ENCODE measurements around the gene GAS2. TPM values are rescaled to one million over a fixed set of nuclear protein-coding genes. Genes with fewer than 3 reads are reported as not detected.

The GAS2 gene
- polyA plus RNA-seq, 2 of the 4 experiments (the other 2 are of a cell fraction) = 0.84 to 1.0 TPM

DNA sequence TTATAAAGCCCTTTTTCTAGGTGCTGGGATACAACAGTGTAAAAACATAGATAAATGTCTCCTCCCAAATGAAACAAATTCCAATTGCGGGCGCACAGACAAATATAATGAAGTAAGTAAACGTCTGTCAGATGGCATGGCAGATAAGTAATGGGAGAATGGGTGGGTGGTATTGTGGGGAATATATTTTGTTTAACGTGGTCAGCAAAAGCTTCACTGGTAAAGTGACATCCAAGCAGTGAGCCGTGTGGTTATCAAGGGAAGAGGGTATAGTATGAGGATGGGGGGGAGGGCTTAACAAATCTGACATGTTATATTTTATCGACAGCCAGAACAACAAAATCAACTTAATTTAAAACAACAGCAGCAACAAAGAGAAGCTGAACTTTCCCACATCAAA, 162.0 kb downstream of the GAS2 start:
- DNase-seq (ENCODE audit: low read depth in 1 of 2, low spot score in 1 of 2) (no peak), FAIRE-seq (no peak), ATAC-seq (no peak)
- Histone ChIP-seq H3K4me3 (peak overlapping the region; percentile 80), H3K27ac (no peak overlapping the region), H3K4me2 (peak overlapping the region; percentile 69), H3K9me3 (no peaks in the 10 kb centered on the region), H3K4me1 (peaks cover 6% of the 10 kb centered on the region; the same call in 1 of the 3 replicates)
- 75% methylated on average over 6 of the region's 6 CpGs for WGBS (ENCODE audit: missing lambda C conversion rate)
- ChIA-PET CTCF (interaction anchor here (1.6 to 1.9 kb wide), 2 partner anchors 27 to 41 kb away, joined by 6 to 14 read pairs; no protein-coding TSS in a partner anchor), POLR2A (no interaction called here)
- TF ChIP-seq ZFP36 (IDR thresholded peaks at IDR 0.05; ENCODE audit: borderline replicate concordance, partially characterized antibody) = no peak
- no peak for TF ChIP-seq HOXB13 (CRISPR knock-in tag; IDR thresholded peaks at IDR 0.05; ENCODE audit: low read depth)
- no peak for TF ChIP-seq RAD21 (conservative IDR thresholded peaks at IDR 0.05 in 1 of 2, IDR thresholded peaks at IDR 0.05 in 1 of 2)
- no peak for TF ChIP-seq HDAC2 (IDR thresholded peaks at IDR 0.05)
- TF ChIP-seq HOXB5 (CRISPR knock-in tag; IDR thresholded peaks at IDR 0.05) = no peak
- no peak for TF ChIP-seq HOXA7 (CRISPR knock-in tag; IDR thresholded peaks at IDR 0.05)
- TF ChIP-seq CHD4 (IDR thresholded peaks at IDR 0.05; ENCODE audit: borderline replicate concordance) = no peak
- TF ChIP-seq MAZ (IDR thresholded peaks at IDR 0.05; ENCODE audit: borderline replicate concordance, low read depth, low read length) = no peak
- no peak for TF ChIP-seq KDM5A (IDR thresholded peaks at IDR 0.05)
- no peak for TF ChIP-seq RARB (CRISPR knock-in tag; IDR thresholded peaks at IDR 0.05)
- TF ChIP-seq, protein P1, sequence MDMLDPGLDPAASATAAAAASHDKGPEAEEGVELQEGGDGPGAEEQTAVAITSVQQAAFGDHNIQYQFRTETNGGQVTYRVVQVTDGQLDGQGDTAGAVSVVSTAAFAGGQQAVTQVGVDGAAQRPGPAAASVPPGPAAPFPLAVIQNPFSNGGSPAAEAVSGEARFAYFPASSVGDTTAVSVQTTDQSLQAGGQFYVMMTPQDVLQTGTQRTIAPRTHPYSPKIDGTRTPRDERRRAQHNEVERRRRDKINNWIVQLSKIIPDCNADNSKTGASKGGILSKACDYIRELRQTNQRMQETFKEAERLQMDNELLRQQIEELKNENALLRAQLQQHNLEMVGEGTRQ (IDR thresholded peaks at IDR 0.05) = no peak
- no peak for TF ChIP-seq EHF (CRISPR knock-in tag; IDR thresholded peaks at IDR 0.05)
- TF ChIP-seq, protein P2, sequence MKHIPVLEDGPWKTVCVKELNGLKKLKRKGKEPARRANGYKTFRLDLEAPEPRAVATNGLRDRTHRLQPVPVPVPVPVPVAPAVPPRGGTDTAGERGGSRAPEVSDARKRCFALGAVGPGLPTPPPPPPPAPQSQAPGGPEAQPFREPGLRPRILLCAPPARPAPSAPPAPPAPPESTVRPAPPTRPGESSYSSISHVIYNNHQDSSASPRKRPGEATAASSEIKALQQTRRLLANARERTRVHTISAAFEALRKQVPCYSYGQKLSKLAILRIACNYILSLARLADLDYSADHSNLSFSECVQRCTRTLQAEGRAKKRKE (CRISPR knock-in tag; IDR thresholded peaks at IDR 0.05; ENCODE audit: low read depth) = no peak
- TF ChIP-seq BHLHE40 (IDR thresholded peaks at IDR 0.05; ENCODE audit: low read depth, low read length) = no peak
- TF ChIP-seq TP53 (CRISPR knock-in tag; IDR thresholded peaks at IDR 0.05) = no peak
- no peak for TF ChIP-seq CBX8 (IDR thresholded peaks at IDR 0.05)
- TF ChIP-seq, protein P3, sequence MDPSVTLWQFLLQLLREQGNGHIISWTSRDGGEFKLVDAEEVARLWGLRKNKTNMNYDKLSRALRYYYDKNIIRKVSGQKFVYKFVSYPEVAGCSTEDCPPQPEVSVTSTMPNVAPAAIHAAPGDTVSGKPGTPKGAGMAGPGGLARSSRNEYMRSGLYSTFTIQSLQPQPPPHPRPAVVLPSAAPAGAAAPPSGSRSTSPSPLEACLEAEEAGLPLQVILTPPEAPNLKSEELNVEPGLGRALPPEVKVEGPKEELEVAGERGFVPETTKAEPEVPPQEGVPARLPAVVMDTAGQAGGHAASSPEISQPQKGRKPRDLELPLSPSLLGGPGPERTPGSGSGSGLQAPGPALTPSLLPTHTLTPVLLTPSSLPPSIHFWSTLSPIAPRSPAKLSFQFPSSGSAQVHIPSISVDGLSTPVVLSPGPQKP (IDR thresholded peaks at IDR 0.05; ENCODE audit: low read depth, low read length) = no peak
- TF ChIP-seq, protein P4, sequence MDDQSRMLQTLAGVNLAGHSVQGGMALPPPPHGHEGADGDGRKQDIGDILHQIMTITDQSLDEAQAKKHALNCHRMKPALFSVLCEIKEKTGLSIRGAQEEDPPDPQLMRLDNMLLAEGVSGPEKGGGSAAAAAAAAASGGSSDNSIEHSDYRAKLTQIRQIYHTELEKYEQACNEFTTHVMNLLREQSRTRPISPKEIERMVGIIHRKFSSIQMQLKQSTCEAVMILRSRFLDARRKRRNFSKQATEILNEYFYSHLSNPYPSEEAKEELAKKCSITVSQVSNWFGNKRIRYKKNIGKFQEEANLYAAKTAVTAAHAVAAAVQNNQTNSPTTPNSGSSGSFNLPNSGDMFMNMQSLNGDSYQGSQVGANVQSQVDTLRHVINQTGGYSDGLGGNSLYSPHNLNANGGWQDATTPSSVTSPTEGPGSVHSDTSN (IDR thresholded peaks at IDR 0.05) = no peak
- TF ChIP-seq SREBF2 (IDR thresholded peaks at IDR 0.05) = no peak
- no peak for TF ChIP-seq NR3C1 (IDR thresholded peaks at IDR 0.05)

DNA sequence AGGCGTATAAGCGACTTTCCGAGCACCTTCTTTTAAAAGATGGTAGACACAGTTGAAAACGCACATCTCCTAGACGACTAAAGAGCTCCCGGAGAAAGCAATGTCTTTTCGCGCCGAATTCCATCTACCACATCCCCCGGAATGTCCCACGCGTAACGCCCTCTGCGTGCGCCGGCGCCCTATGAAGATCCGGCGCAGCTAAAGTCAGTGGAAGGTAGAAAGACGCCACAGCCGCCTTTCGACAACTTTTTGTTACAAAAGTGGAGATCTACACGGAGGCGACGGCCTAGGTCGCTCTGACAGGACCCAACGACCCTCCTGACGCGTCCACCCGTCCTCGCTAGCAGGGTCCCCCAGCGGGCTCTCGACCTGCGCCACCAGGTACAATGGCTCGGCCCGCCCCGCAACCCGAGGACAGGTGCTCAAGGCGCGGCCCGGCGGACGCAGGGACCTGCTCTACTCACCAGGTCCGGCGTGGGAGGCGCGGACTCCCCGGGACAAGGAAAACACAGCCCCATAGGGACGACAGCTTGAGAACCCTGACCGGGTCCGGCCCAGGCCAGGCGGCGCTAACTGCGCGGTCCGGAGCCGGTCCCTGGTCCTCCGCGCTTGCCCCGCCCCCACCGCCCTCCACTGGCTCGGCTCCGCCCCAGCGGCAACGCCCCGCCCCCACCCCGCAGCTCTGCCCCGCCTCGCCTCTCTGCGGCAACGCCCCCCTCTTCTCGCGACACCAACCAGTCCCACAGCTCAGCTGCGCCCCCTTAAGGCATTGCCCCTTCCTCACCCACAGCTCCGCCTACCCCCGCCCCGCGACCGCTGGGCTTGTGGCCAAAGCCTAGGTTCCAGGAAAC, 163.0 kb downstream of the GAS2 start, which contains the start of gene SVIP:
SVIP (minus strand) TSS at position 571 of the 851 bp plus-strand sequence; CDS start at position 518, 53 bp downstream.
- FAIRE-seq = no peak
- WGBS (ENCODE audit: missing lambda C conversion rate) = 2% methylated on average over 41 of the region's 79 CpGs
- no peak for TF ChIP-seq NR3C1 (IDR thresholded peaks at IDR 0.05)
- peak; percentile 87 for TF ChIP-seq CHD2 (IDR thresholded peaks at IDR 0.05; ENCODE audit: low read length, partially characterized antibody)
- no peak for TF ChIP-seq FOSL2 (IDR thresholded peaks at IDR 0.05)
- no peak for TF ChIP-seq FOSL2 (CRISPR knock-in tag; IDR thresholded peaks at IDR 0.05)
- peak; percentile 25; the same call in 1 of the 3 replicates for TF ChIP-seq SMC3 (IDR thresholded peaks at IDR 0.05)
- no peak for TF ChIP-seq TFCP2L1 (CRISPR knock-in tag; IDR thresholded peaks at IDR 0.05)
- no peak for TF ChIP-seq EHMT2 (IDR thresholded peaks at IDR 0.05; ENCODE audit: low read depth)
- TF ChIP-seq, protein P5, sequence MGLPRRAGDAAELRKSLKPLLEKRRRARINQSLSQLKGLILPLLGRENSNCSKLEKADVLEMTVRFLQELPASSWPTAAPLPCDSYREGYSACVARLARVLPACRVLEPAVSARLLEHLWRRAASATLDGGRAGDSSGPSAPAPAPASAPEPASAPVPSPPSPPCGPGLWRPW (IDR thresholded peaks at IDR 0.05) = no peak
- TF ChIP-seq RARB (CRISPR knock-in tag; IDR thresholded peaks at IDR 0.05) = no peak
- no peak for TF ChIP-seq GATA3 (IDR thresholded peaks at IDR 0.05; ENCODE audit: borderline replicate concordance)
- TF ChIP-seq, protein P4 (IDR thresholded peaks at IDR 0.05) = no peak
- TF ChIP-seq, protein P6, sequence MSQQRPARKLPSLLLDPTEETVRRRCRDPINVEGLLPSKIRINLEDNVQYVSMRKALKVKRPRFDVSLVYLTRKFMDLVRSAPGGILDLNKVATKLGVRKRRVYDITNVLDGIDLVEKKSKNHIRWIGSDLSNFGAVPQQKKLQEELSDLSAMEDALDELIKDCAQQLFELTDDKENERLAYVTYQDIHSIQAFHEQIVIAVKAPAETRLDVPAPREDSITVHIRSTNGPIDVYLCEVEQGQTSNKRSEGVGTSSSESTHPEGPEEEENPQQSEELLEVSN (IDR thresholded peaks at IDR 0.05; ENCODE audit: borderline replicate concordance, low read depth) = 0 out of 2 replicates have a peak, but pooled peaks have one; percentile 49
- TF ChIP-seq EHF (CRISPR knock-in tag; IDR thresholded peaks at IDR 0.05) = no peak
- TF ChIP-seq, protein P7, sequence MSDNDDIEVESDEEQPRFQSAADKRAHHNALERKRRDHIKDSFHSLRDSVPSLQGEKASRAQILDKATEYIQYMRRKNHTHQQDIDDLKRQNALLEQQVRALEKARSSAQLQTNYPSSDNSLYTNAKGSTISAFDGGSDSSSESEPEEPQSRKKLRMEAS (IDR thresholded peaks at IDR 0.05) = peak; percentile 50; the same call in 1 of the 2 replicates
- no peak for TF ChIP-seq HEYL (CRISPR knock-in tag; IDR thresholded peaks at IDR 0.05)
- peak; percentile 52; the same call in 1 of the 2 replicates for TF ChIP-seq POLR2A (IDR thresholded peaks at IDR 0.05; ENCODE audit: low read length)

More for the DNA sequence above, 163.0 kb downstream of the GAS2 start, which contains the start of gene SVIP:
- ATAC-seq (peak; percentile 91 to 97), DNase-seq (ENCODE audit: low read depth in 1 of 2, low spot score in 1 of 2) (peak; percentile 65 to 93)
- H3K4me2 ChIP-seq = peak within 1 kb of the TSS; percentile 69
- ChIA-PET POLR2A (interaction anchor here (0.6 to 0.9 kb wide), 2 partner anchors 37 to 587 kb away, joined by 4 read pairs; no protein-coding TSS in a partner anchor), CTCF (interaction anchor here (0.7 to 1.9 kb wide), 12 partner anchors 10 to 237 kb away, joined by 3 to 14 read pairs (median 4); no protein-coding TSS in a partner anchor)
- peaks cover 6% of the 10 kb centered on the region; the same call in 1 of the 3 replicates for H3K4me1 ChIP-seq
- H3K27ac ChIP-seq = peak within 1 kb of the TSS; percentile 73 to 88
- H3K4me3 ChIP-seq = peak within 1 kb of the TSS; percentile 80
- H3K9me3 ChIP-seq = no peaks in the 10 kb centered on the region

Measured in A549 (cell line).